Measurements from ENCODE around the gene TBC1D21.

Gene TBC1D21

DNA sequence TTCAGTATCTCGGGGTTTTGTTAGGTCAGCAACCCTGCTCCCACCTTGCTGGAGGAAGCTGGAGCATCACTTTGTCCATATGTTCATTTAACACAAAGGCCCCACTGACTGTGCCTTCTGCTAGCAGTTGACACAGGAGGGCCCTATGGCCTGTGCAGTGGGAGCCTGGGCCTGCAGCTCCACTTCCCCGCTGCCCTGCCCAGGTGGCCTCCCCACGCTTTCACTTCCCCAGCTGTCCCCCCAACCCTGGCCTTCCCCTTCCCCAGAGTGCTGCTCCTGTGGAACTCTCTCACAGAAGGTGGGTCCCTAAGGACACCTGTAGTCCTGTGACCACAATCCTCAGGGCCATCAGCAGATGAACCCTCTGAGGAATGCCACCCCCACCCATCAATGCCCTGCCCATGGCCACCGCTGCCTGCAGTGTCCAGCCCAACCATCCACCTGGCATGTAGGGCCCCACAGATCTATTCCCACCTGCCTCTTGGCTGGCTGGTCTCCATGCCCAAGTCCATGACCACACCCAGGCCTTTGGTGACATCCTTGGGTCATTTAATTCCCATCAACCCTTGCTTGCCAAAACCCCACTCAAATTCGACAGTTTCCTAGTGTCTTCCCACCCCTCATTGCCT is 13.5 kb downstream of the TBC1D21 start:
- no peak for DNase-seq (ENCODE audit: low read depth in 2 of 2)
- H3K4me3 ChIP-seq (replicated peaks in 1 of 2; ENCODE audit: low read depth in 2 of 2, low read length in 2 of 2) = no peak overlapping the region
- TF ChIP-seq CTCF (IDR thresholded peaks at IDR 0.05; ENCODE audit: low read depth, low read length) = no peak

- DNase-seq (ENCODE audit: low read depth in 2 of 2) = no peak
- no peak for TF ChIP-seq CTCF (IDR thresholded peaks at IDR 0.05; ENCODE audit: low read depth, low read length)
- H3K4me3 ChIP-seq (replicated peaks in 1 of 2; ENCODE audit: low read depth in 2 of 2, low read length in 2 of 2) = no peak overlapping the region
Measured at GRCh38 chr15:73887481-73887880, 14.1 kb downstream of the TBC1D21 start.

- H3K4me3 ChIP-seq (replicated peaks in 1 of 2; ENCODE audit: low read depth in 2 of 2, low read length in 2 of 2) = no peak overlapping the region
- no peak for TF ChIP-seq CTCF (IDR thresholded peaks at IDR 0.05; ENCODE audit: low read depth, low read length)
- DNase-seq (ENCODE audit: low read depth in 2 of 2) = no peak
Measured at GRCh38 chr15:73888224-73889041, 15.1 kb downstream of the TBC1D21 start.

DNA sequence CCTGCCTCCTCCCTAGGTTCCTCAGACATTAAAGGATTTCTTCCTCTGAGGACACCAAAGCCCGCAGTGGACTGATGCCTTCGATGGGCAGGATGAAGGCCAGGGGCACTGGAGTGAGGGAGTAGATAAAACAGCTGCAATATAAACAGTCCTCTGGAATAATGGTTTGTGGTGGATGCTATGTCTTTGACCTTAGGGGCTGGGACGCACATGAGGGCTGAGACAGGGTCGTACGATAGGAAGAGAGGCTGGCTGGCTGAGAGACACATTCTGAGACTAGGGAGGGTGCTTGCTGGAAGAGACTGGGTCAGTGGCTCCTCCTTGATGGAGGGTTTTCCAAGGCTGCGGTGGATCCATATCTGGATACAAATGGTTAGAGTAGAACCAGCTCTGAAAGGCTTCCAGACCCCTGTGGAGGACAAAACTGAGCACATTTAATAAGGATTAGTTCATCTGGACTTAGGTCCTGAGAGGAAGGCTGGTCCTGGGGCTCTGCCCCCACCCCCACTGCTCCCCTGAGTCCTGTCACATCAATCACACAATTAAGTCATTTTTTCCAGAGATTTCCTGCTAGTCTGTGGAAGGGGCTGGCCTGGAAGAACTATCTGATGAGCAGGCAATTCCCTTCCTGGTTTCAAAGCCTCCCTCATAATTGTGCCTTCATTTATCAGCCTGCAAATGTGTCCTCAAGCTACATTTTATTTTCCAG is 15.8 kb downstream of the TBC1D21 start:
- no peak for TF ChIP-seq CTCF (IDR thresholded peaks at IDR 0.05; ENCODE audit: low read depth, low read length)
- no peak overlapping the region for H3K4me3 ChIP-seq (replicated peaks in 1 of 2; ENCODE audit: low read depth in 2 of 2, low read length in 2 of 2)
- DNase-seq (ENCODE audit: low read depth in 2 of 2) = no peak

- no peak overlapping the region for H3K4me3 ChIP-seq (replicated peaks in 1 of 2; ENCODE audit: low read depth in 2 of 2, low read length in 2 of 2)
- TF ChIP-seq CTCF (IDR thresholded peaks at IDR 0.05; ENCODE audit: low read depth, low read length) = no peak
- DNase-seq (ENCODE audit: low read depth in 2 of 2) = no peak
Measured at GRCh38 chr15:73889762-73890124, 16.4 kb downstream of the TBC1D21 start.

- no peak overlapping the region for H3K4me3 ChIP-seq (replicated peaks in 1 of 2; ENCODE audit: low read depth in 2 of 2, low read length in 2 of 2)
- TF ChIP-seq CTCF (IDR thresholded peaks at IDR 0.05; ENCODE audit: low read depth, low read length) = no peak
Measured at GRCh38 chr15:73891328-73892315, 18.3 kb downstream of the TBC1D21 start.

More at GRCh38 chr15:73891328-73892315, 18.3 kb downstream of the TBC1D21 start:
- DNase-seq (ENCODE audit: low read depth in 2 of 2) = no peak
